ENCODE data around the gene OVOL2. TPM values are rescaled to one million over a fixed set of nuclear protein-coding genes. Genes with fewer than 3 reads are reported as not detected.
"Not testable (repeated sequence)": the region's sequence is repeated elsewhere in the genome, so short reads cannot be mapped to it uniquely, and the experiment has no call there.

Gene OVOL2
- not detected for polyA plus RNA-seq

DNA sequence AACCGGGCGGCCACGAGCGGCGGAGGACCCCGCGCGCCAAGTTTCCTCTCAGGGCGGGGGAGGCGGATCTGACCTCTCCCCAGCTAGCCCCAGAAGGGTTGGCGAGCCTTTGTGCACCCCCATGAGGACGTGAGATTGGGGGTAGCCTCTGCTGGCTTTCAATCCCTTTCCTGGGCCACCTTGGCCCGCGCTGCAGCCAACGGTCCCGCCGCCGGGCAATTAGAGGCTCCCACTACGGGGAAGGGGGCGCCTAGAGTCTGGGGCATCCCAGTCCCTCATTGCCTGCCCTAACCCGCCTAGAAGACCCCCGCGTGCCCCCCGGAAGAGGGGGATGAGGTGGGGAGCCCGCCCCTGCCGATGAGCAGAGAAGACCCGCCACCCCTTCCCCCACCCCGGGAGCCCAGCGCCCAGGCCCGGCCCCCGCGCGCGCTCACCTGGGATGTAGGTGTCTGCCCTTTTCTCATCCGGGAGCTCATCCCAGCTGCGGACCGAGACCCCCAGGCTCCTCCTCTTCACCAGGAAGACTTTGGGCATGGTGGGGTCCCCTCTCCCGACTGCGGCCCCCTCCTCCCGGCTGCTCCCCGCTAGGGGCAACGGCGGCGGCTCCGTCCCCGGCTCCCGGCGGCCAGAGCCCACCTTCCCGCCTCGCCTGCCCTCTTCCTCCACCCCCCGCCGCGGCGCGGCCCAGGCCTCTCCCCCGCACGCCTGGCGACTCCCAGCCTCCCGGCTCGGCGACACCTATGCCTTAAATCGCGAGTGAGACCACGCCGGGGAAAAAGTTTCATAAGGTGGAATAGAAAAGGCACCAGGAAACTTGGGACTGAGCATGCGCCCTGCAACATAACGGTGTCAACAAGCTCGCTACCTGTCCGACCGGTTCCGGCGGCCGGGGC, at the start of gene OVOL2:
Gene OVOL2 (minus strand): TSS at position 816 of the 893 bp plus-strand sequence. CDS start 282 bp downstream, at position 534.
- Mint-ChIP-seq H3K27ac (no peak within 1 kb of the TSS), H3K27me3 (peaks cover 52% of the 10 kb centered on the region), H3K9me3 (peaks cover 0 to 3% (median 1%) of the 10 kb centered on the region in 3 donors), H3K4me3 (peak within 1 kb of the TSS; percentile 24 to 67 (median 38)), H3K36me3 (no peaks in the 10 kb centered on the region), H3K4me1 (peaks cover 0 to 5% (median 3%) of the 10 kb centered on the region in 3 donors)

DNA sequence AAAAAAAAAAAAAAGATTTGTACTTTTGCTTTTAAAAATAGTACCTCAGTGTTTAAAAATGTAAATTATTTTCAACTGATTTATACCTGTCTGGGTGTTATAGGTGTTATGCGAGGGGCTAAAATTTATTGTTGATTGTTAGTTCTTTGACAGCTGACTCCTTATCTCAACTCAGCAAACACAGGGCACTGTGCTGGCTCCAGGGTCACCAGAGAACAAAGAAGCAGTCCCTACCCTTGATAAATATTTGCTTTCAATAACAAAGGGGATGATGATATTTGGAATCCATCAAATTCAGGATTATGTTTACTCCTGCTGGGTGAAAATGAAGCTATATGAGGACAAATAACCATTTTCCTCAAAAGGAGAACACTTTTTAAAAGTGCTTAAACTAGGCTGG, 45.8 kb upstream of the OVOL2 start:
- peaks cover 3 to 8% (median 5%) of the 10 kb centered on the region in 3 donors for H3K9me3 Mint-ChIP-seq
- H3K4me3 Mint-ChIP-seq, result no peak overlapping the region
- no peak overlapping the region for H3K27ac Mint-ChIP-seq
- no peaks in the 10 kb centered on the region for H3K4me1 Mint-ChIP-seq
- peaks cover 4% of the 10 kb centered on the region for H3K27me3 Mint-ChIP-seq
- H3K36me3 Mint-ChIP-seq, result no peaks in the 10 kb centered on the region

DNA sequence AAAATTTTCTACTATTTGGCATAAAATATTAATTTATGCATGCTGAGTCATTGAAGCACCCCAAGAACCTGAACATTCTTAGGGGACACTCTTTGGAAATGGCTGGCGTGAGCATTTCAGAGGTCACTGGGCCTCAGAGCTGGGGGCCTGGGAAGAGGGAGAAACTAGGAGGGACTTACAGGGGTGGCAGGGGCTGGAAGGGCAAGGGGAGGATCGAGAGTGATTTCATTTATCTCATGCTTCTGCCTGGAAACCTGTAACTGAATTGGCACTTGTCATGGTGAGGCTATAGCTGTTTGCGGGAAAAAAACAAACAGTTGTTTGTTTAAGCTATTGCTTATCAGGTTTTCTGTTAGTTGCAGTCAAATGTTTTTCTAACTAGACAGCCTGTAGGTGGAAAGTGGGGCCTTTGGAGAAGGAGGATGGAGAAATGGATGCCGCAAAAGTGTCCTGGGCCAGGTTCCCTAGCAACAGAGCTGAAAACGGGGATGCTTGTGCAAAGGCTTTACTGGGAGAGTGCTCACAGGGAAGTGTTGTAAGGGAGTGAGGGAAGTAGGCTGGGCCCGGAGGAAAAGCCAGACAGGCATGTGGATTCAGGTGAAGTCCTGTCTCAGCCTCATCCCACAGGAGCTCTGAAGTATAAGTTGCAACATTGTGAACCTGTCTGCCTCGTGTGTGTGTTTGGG, 43.6 kb upstream of the OVOL2 start:
- Mint-ChIP-seq H3K4me3 (no peak overlapping the region), H3K27me3 (peaks cover 7% of the 10 kb centered on the region), H3K36me3 (no peaks in the 10 kb centered on the region), H3K4me1 (no peaks in the 10 kb centered on the region), H3K27ac (no peak overlapping the region), H3K9me3 (peaks cover 0 to 2% (median 1%) of the 10 kb centered on the region in 3 donors)

DNA sequence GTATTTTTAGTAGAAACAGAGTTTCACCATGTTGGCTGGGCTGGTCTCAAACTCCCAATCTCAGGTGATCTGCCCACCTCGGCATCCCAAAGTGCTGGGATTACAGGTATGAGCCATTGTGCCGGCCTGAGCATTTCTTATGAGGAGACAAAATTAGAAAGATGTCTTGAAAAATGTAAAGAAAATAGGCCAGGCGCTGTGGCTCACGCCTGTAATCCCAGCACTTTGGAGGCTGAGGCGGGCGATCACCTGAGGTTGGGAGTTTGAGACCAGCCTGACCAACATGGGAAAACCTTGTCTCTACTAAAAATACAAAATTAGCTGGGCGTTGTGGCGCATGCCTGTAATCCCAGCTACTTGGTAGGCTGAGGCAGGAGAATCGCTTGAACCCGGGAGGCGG, 42.9 kb upstream of the OVOL2 start:
- not testable (repeated sequence) for H3K27me3 Mint-ChIP-seq, H3K9me3 Mint-ChIP-seq, H3K27ac Mint-ChIP-seq, H3K36me3 Mint-ChIP-seq, H3K4me1 Mint-ChIP-seq, H3K4me3 Mint-ChIP-seq

DNA sequence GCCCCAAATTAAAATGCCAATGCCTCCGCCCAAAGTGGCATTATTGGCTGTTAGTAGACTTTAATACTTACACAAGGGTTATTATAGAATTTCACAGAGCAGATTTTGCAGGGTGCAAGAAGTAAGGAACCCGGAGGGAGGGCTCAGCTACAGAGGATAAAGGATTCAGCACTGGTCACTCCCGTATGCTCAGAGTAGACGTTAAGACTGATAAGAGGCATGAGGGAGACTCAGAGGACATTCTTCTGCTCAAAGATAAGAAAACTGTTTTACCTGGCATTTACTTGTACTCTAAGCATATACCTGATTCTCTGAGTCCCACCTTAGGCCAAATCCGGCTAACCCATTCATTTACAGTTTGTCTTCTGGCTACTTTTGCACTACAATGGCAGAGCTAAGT, 36.5 kb upstream of the OVOL2 start:
- peaks cover 9% of the 10 kb centered on the region for H3K27me3 Mint-ChIP-seq
- H3K4me1 Mint-ChIP-seq, result no peaks in the 10 kb centered on the region
- H3K4me3 Mint-ChIP-seq, result no peak overlapping the region
- H3K36me3 Mint-ChIP-seq, result peaks cover 2% of the 10 kb centered on the region
- H3K27ac Mint-ChIP-seq, result no peak overlapping the region
- H3K9me3 Mint-ChIP-seq, result peaks cover 0 to 2% (median 1%) of the 10 kb centered on the region in 3 donors

DNA sequence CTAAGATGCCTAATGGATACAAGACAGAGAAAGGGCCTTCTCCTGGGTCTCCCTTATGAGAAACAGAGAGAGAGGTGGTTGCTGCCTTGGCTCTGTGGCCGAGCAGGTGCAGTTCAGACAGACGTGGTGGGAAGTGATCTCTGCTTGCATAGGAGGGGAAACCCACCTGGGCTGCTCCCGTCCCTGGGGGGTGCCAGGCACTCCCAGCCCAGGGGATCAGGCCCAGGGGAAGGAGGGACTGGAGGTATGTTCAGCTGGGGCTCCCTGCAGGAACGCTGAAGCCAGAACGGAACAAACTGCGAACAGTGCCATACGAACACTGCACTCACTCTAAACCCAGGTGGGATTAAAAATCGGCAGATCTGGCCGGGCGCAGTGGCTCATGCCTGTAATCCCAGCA, 35.7 kb upstream of the OVOL2 start:
- Mint-ChIP-seq H3K4me3 (peak overlapping the region in 1 of 4 donors; percentile 12), H3K27ac (no peak overlapping the region), H3K9me3 (no peaks in the 10 kb centered on the region), H3K4me1 (no peaks in the 10 kb centered on the region), H3K27me3 (peaks cover 8% of the 10 kb centered on the region), H3K36me3 (peaks cover 2% of the 10 kb centered on the region)

DNA sequence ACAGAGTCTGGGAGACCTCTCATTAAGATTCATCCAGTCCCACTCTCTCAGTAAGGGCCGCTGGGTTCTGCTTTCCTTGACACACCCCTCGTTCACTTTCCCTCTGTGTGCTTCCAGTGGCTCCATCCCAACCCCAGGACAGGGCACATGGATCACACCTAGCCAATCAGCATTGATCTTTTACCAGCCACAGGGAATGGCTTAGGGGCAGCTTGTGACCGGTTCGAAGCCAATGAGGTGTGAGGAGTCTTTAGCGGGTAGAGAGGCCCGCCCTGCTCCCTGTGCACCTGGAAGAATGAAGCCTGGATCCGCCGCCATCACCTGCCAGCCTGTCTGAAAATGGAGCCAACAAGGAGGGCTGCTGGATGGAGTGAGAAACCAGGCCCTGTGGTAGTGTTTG, 35.2 kb upstream of the OVOL2 start:
- Mint-ChIP-seq H3K36me3 (peaks cover 2% of the 10 kb centered on the region), H3K27ac (no peak overlapping the region), H3K27me3 (peaks cover 6% of the 10 kb centered on the region), H3K4me1 (no peaks in the 10 kb centered on the region), H3K9me3 (no peaks in the 10 kb centered on the region), H3K4me3 (no peak overlapping the region)

DNA sequence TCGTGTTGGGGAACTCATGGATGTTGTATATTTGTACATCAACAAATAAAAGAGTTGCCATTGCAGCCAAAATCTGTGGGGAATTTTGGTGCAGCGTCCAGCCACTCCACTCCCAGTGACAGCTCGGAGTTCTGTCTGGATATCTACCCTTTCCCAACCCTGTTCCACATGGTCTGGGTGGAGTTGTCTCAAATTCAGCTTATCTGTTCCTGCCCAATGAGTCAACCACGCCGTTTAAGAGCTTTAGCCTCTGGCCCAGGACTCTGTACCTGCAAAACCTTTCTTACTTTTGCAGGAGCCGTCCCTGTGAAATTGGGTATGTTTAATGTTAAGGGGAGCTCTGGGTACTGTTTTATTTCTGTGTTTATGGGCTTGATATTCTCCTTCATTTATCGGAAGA, 33.9 kb upstream of the OVOL2 start:
- Mint-ChIP-seq H3K27me3 (peaks cover 6% of the 10 kb centered on the region), H3K27ac (no peak overlapping the region), H3K4me1 (no peaks in the 10 kb centered on the region), H3K9me3 (no peaks in the 10 kb centered on the region), H3K36me3 (peaks cover 2% of the 10 kb centered on the region), H3K4me3 (no peak overlapping the region)

DNA sequence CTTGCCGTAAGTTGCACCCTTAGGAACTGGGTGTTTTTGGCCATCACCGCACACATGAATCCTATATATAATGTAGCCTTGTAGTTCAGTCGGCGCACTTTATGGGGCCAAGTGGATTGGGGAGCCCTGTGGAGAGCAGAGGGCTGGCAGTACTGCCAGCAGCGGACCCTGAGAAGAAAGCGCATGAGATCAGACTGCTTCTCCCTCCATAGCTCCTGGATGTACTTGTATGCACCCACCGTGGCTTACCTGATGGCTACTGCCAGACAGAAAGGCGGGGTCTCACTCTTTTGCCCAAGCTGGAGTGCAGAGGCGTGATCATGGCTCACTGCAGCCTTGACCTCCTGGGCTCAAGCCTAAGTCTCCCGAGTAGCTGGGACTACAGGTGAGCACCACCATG, 32.8 kb upstream of the OVOL2 start:
- peaks cover 0 to 2% (median 0%) of the 10 kb centered on the region in 3 donors for H3K9me3 Mint-ChIP-seq
- H3K4me1 Mint-ChIP-seq, result no peaks in the 10 kb centered on the region
- peaks cover 6% of the 10 kb centered on the region for H3K27me3 Mint-ChIP-seq
- H3K27ac Mint-ChIP-seq, result no peak overlapping the region
- no peak overlapping the region for H3K4me3 Mint-ChIP-seq
- peaks cover 2% of the 10 kb centered on the region for H3K36me3 Mint-ChIP-seq

DNA sequence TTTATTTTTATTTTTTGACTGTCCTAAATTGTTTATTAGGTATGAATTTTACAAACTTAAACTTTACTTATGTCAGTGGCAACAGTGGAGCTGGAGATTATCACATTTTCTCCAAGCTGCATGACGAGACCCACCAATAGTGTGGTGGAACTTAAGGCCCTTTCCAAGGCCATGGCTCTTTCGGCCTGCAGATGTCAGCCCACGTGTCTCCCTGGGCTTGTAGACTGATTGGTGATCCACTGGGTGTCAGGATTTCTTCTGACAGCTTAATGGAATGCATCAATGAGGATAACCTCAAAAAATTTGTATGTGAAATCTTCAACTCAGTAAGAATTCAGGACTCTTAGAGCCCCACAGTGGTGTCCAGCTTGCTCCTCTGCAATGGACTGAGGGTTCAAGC, 32.3 kb upstream of the OVOL2 start:
- Mint-ChIP-seq H3K9me3 (peaks cover 0 to 2% (median 0%) of the 10 kb centered on the region in 3 donors), H3K4me3 (no peak overlapping the region), H3K4me1 (no peaks in the 10 kb centered on the region), H3K27me3 (peaks cover 6% of the 10 kb centered on the region), H3K27ac (no peak overlapping the region), H3K36me3 (peaks cover 2% of the 10 kb centered on the region)

DNA sequence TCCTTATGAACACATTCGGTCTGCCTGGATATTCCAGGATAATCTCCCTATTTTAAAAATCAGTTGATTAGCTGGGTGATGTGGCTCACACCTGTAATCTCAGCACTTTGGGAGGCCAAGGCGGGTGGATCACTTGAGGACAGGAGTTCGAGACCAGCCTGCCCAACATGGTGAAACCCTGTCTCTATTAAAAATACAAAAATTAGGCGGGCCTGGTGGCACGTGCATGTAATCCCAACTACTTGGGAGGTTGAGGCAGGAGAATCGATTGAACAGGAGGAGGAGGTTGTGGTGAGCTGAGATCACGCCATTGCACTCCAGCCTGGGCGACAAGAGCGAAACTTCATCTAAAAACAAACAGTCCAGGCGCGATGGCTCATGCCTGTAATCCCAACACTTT, 31.1 kb upstream of the OVOL2 start:
- not testable (repeated sequence) for H3K27ac Mint-ChIP-seq, H3K9me3 Mint-ChIP-seq, H3K4me3 Mint-ChIP-seq, H3K4me1 Mint-ChIP-seq, H3K36me3 Mint-ChIP-seq, H3K27me3 Mint-ChIP-seq

DNA sequence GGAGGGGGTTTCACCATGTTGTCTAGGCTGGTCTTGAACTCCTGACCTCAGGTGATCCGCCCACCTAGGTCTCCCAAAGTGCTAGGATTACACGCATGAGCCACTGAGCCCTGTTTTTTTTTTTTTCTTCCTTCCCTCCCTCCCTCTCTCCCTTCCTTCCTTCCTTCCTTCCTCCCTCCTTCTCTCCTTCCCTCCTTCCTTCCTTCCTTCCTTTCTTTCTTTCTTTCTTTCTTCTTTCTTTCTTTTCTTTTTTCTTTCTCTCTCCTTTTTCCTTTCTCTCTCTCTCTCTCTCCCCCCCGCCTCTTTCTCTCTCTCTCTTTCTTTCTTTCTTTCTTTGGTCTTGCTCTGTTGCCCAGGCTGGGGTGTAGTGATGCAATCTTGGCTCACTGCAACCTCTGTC, 30.6 kb upstream of the OVOL2 start:
- not testable (repeated sequence) for H3K9me3 Mint-ChIP-seq, H3K36me3 Mint-ChIP-seq, H3K4me3 Mint-ChIP-seq, H3K4me1 Mint-ChIP-seq, H3K27ac Mint-ChIP-seq, H3K27me3 Mint-ChIP-seq

DNA sequence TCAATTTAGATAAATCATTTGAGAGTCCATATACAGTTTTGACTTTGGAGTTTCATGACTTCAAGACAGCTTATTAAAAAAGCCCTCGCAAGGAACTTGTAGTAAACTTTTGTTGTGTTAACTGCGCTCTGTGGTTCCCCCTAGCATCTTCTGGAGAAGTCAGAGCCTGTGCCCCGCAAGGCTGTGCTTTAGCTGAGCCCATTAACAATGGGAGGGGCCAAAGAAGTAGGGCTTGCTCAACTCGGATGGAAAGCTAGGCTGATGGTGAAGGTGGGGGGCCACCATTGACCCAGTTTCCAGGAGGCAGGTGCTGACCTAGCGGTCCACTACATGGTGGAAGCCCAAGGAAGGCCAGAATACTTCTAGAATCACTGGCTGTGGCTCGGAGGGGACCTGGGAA, 29.3 kb upstream of the OVOL2 start:
- Mint-ChIP-seq H3K9me3 (peaks cover 0 to 2% (median 0%) of the 10 kb centered on the region in 3 donors), H3K27me3 (peaks cover 4% of the 10 kb centered on the region), H3K4me3 (no peak overlapping the region), H3K36me3 (peaks cover 2% of the 10 kb centered on the region), H3K4me1 (no peaks in the 10 kb centered on the region), H3K27ac (peak overlapping the region in 1 of 3 donors; percentile 9)

DNA sequence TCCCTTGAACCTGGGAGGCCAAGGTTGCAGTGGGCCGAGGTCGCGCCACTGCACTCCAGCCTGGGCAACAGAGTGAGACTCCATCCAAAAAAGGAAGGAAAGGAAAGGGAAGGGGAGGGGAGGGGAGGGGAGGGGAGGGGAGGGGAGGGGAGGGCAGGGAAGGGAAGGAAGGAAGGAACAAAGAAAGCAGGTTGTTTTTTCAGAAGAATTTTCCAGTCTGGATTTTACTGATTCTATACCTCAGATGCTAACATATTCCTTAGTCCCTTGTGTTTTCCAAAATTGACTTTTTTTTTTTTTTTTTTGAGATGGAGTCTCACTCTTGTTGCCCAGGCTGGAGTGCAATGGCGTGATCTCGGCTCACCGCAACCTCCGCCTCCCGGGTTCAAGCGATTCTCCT, 23.1 kb upstream of the OVOL2 start:
- H3K9me3 Mint-ChIP-seq, H3K27ac Mint-ChIP-seq, H3K27me3 Mint-ChIP-seq, H3K4me1 Mint-ChIP-seq, H3K4me3 Mint-ChIP-seq, H3K36me3 Mint-ChIP-seq: not testable (repeated sequence)

DNA sequence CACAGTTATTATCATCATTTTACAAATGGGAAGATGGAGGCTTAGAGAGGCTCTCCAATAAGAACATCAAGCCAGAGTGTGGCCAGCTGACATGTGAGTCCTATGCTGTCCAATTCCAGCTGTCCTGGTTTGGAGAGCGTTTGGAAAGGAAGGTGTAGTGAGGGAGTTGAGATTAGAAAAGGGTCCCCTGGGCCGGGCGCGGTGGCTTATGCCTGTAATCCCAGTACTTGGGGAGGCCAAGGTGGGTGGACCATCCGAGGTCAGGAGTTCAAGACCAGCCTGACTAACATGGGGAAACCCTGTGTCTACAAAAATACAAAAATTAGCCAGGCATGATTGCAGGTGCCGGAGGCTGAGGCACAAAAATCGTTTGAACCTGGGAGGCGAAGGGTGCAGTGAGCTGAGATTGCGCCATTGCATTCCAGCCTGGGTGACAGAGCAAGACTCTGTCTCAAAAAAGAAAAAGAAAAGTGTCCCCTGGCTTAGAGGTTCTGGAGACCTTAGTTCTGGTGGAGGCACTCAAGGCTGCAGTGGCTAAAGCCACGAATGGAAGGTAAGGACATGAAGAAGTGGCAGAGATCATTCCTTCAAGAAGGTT, 22.1 kb upstream of the OVOL2 start:
- H3K9me3 Mint-ChIP-seq, result no peaks in the 10 kb centered on the region
- H3K27ac Mint-ChIP-seq, result peak overlapping the region in 1 of 3 donors; percentile 14
- peaks cover under 1% of the 10 kb centered on the region for H3K27me3 Mint-ChIP-seq

More for the DNA sequence above, 22.1 kb upstream of the OVOL2 start:
- Mint-ChIP-seq H3K4me3 (peak overlapping the region in 1 of 4 donors; percentile 24), H3K36me3 (no peaks in the 10 kb centered on the region), H3K4me1 (no peaks in the 10 kb centered on the region)

Data from IgD-negative memory B cell (primary cell).